Stimulated activated CD4-positive, alpha-beta T cell treated with anti-CD3 and anti-CD28 coated beads, Interleukin-4, amount 100 ng/mL, for 4 hours (primary cell): ENCODE results near the gene SRPK3.

Source experiments
- DNase-seq, 2 experiments: peaks; one replicate each; pipeline ENCODE4 v3.0.0-alpha.2; 2020

Gene SRPK3

GRCh38 chrX:153771415-153772315, 9.2 kb upstream of the SRPK3 start:
- no peak for DNase-seq

- DNase-seq = no peak
Observed at GRCh38 chrX:153772316-153773217, 8.3 kb upstream of the SRPK3 start.

- DNase-seq = no peak
Observed at GRCh38 chrX:153773218-153773611, 7.6 kb upstream of the SRPK3 start.

- no peak for DNase-seq
Observed at GRCh38 chrX:153773741-153774575, 6.9 kb upstream of the SRPK3 start.

GRCh38 chrX:153774576-153775292, 6.1 kb upstream of the SRPK3 start:
- no peak for DNase-seq

- no peak for DNase-seq
Observed at GRCh38 chrX:153775293-153776119, 5.3 kb upstream of the SRPK3 start.

GRCh38 chrX:153776120-153776599, 4.7 kb upstream of the SRPK3 start:
- DNase-seq = no peak

- DNase-seq = no peak
Observed at GRCh38 chrX:153776611-153777045, 4.2 kb upstream of the SRPK3 start.

- DNase-seq = no peak
Observed at GRCh38 chrX:153777261-153778090, 3.4 kb upstream of the SRPK3 start.

GRCh38 chrX:153778181-153778580, 2.7 kb upstream of the SRPK3 start:
- no peak for DNase-seq

- DNase-seq = no peak
Observed at GRCh38 chrX:153778684-153779101, 2.1 kb upstream of the SRPK3 start.

- no peak for DNase-seq
Observed at GRCh38 chrX:153779891-153780677, 757 bp upstream of the SRPK3 start.

- no peak for DNase-seq
Observed at GRCh38 chrX:153781428-153782047, 697 bp downstream of the SRPK3 start.

GRCh38 chrX:153782313-153782712, 1.5 kb downstream of the SRPK3 start:
- no peak for DNase-seq

GRCh38 chrX:153782871-153783270, 2.0 kb downstream of the SRPK3 start:
- DNase-seq = no peak

GRCh38 chrX:153783378-153784013, 2.7 kb downstream of the SRPK3 start:
- no peak for DNase-seq

GRCh38 chrX:153784325-153784967, 3.6 kb downstream of the SRPK3 start:
- DNase-seq = no peak

GRCh38 chrX:153786669-153787068, 5.8 kb downstream of the SRPK3 start:
- no peak for DNase-seq
